DND-41 (cell line): ENCODE results near the gene CHAC1.

Source experiments
- EZH2 ChIP-seq: IDR thresholded peaks from 3 replicates; pipeline ENCODE4 v1.6.1; 2012; ENCODE audit warnings: borderline replicate concordance, low read depth, mild to moderate bottlenecking, moderate library complexity, low read length, inconsistent platforms; ENCODE audit not compliant: severe bottlenecking
- TF ChIP-seq, protein P1 (sequence below): IDR thresholded peaks from 2 replicates; pipeline ENCODE4 v1.5.1; 2012; ENCODE audit warnings: borderline replicate concordance, low read length, moderate library complexity, mild to moderate bottlenecking; ENCODE audit not compliant: poor library complexity, severe bottlenecking; ENCODE audit errors: extremely low read depth

DNA sequence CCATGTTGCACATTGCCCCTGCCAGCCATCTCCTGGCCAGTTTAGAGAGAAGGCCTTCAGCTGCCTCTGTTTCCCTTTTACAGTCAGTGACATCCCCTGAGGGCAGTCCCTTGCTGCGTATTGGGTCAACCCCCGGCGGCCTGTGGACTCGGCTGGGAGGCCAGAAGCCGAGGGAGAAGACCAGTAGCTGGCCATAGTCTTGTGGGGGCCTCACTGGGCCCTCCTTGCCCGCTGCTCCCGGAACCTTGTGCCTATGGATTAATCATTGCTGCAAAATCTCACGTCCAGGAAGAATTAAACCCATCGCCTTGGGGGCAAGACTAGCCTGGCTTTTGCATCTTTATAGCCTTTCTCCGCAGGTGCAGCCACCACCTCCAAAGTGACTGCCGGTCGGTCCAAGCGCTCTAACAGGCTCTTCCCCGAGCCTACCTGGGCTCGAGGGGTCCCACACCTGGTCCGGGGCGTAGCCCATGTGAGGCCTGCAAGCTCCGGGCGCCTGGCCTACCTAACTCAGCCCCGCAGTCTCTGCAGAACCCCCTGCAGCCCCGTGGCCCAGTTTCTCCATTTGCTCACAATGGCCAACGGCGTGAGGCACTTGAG lies 870 bp upstream of the CHAC1 start:
- TF ChIP-seq, protein P1, sequence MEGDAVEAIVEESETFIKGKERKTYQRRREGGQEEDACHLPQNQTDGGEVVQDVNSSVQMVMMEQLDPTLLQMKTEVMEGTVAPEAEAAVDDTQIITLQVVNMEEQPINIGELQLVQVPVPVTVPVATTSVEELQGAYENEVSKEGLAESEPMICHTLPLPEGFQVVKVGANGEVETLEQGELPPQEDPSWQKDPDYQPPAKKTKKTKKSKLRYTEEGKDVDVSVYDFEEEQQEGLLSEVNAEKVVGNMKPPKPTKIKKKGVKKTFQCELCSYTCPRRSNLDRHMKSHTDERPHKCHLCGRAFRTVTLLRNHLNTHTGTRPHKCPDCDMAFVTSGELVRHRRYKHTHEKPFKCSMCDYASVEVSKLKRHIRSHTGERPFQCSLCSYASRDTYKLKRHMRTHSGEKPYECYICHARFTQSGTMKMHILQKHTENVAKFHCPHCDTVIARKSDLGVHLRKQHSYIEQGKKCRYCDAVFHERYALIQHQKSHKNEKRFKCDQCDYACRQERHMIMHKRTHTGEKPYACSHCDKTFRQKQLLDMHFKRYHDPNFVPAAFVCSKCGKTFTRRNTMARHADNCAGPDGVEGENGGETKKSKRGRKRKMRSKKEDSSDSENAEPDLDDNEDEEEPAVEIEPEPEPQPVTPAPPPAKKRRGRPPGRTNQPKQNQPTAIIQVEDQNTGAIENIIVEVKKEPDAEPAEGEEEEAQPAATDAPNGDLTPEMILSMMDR = no peak
- no peak for TF ChIP-seq EZH2
